Smooth muscle cell of the brain vasculature (primary cell): Measurements from ENCODE around the gene SFN.
"Not testable (repeated sequence)": the region's sequence is repeated elsewhere in the genome, so short reads cannot be mapped to it uniquely, and the experiment has no call there.

Experiments
- DNase-seq: peaks from one replicate; pipeline ENCODE4 v3.0.0-alpha.2; 2012; ENCODE audit warnings: low read depth, low spot score

The SFN gene

DNA sequence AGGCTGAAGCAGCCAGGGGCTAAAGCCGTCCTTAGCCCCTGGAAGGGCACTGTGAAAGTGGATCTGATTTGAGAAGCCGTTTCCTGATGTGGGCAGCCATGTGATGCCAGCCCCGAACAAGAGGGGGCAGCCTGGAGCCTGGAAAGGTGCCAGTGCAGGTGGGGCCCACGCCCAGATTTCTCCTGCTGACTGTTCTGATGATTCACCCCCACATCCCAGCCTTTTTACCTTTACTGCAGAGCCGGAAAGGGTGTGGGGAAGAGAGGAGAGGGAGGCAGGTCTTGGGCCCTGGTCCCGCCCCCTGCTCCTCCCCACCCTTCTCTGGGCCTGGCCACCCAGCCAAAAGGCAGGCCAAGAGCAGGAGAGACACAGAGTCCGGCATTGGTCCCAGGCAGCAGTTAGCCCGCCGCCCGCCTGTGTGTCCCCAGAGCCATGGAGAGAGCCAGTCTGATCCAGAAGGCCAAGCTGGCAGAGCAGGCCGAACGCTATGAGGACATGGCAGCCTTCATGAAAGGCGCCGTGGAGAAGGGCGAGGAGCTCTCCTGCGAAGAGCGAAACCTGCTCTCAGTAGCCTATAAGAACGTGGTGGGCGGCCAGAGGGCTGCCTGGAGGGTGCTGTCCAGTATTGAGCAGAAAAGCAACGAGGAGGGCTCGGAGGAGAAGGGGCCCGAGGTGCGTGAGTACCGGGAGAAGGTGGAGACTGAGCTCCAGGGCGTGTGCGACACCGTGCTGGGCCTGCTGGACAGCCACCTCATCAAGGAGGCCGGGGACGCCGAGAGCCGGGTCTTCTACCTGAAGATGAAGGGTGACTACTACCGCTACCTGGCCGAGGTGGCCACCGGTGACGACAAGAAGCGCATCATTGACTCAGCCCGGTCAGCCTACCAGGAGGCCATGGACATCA is at the start of gene SFN:
Gene SFN (plus strand): TSS at position 369 of the 904 bp plus-strand sequence. CDS start 64 bp downstream, at position 433.
- no peak for DNase-seq

DNA sequence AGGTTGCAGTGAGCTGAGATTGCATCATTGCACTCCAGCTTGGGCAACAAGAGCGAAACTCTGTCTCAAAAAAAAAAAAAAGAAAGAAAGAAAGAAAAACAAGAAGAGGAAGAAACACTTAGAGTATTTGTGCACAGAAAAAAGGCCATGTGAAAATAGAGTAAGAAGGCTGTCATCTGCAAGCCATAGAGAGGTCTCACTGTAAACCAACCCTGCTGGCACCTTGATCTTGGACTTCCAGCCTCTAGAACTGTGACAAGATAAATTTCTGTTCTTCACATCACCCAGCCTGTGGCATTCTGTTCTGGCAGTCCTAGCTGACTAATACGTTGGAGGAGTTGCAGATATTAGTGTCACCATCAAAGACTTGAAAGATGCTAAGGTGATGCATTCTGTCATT is 48.6 kb upstream of the SFN start:
- DNase-seq = no peak

DNA sequence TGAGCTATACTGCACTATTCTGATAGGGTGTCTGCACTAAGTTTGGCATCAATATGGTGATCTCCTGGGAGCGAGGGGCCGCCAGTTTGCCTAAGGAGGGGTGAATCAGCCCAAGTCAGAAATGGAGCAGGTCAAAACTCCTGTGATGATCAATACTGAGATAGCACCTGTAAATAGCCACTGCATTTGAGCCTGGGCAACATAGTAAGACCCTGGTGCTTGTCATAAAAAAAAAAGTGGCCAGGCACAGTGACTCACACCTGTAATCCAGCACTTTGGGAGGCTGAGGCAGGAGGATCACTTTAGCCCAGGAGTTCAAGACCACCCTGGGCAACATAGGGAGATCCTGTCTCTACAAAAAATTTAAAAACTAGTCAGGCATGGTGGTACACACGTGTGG is 48.1 kb upstream of the SFN start:
- DNase-seq = no peak

GRCh38 chr1:26820784-26821269 is 42.1 kb upstream of the SFN start:
- no peak for DNase-seq

DNA sequence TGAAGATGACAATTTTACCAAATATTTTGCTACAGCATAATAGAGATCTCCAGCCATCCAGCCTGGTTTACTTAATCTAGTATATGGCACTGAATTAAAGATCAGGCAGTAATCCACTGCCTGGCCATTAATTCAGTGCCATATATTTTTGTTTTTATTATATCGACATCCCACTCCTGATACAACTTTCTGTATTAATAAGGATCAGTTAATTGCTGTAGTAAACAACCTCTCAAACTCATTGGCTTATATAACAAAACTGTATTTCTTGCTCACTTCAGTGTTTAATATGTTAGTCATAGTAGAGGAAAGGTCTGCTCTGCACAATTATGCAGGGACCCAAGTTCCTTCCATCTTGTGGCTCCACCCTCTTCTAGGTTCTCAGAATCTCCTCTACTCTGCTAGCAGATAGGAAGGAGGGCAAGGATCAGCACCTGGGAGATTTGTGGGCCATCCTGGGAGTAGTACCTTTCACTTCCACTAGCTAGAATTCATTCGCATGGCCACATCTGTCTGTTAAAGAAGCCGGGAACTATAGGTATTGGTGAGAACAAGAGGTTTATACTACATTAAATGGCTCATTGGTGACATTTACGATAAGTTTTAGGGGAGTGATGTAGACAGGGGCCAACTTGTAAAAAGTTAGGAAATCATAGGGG is 40.1 kb upstream of the SFN start:
- no peak for DNase-seq

DNA sequence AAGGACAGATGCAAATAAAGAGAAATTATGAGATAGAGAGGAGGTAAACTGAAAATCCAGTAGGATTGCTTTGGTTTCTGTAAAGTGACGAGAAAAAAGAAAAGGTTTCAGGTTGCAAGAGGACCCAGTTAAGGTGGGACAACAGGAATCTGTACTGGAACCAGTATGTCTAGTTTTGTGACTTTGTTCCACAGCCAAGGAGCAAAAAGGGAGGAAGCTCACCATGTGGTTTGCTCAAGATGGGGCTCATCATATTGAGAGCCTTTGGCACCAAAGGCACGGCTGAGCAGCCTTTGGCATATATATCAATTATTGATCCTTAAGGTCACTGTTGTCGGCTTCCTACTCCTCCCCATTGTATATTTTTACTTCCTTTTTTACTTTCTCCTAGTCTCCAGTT is 38.2 kb upstream of the SFN start:
- DNase-seq = no peak

DNA sequence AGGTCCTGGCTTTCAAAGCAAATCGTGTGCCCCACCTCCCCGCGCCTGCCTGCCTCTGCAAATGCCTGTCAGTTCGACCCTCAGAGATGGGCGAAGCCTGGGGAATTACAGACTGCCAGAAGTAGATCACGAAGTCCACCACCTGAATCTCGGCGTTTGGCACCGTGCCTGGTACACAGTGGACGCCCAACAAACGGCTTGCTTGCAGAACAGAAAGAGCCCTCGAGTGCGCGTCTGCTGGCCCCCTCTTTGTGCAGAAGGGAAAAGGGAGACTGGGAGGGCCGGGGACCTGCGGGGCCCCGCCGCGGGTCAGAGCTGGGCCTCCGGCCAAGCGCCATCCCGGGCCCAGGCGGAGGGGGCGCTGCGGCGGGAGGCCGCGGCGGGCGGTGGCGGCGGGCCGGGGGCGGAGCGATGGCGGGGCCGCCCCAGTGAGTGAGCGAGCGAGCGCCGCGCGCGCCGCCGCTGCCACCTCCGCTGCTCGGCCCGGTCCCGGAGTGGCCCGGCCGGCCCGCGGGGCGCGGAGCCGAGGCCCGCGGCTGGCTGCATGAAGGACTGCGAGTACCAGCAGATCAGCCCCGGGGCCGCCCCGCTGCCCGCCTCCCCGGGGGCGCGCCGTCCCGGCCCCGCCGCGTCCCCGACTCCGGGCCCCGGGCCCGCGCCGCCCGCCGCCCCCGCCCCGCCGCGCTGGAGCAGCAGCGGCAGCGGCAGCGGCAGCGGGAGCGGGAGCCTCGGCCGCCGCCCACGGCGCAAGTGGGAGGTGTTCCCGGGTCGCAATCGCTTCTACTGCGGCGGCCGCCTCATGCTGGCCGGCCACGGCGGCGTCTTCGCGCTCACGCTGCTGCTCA is 36.5 kb upstream of the SFN start, which contains the start of gene ZDHHC18:
Gene ZDHHC18 (plus strand): TSS at position 428 of the 845 bp plus-strand sequence. CDS start 117 bp downstream, at position 545.
- DNase-seq = peak; percentile 12

GRCh38 chr1:26827106-26827604 is 35.8 kb upstream of the SFN start:
- no peak for DNase-seq

DNA sequence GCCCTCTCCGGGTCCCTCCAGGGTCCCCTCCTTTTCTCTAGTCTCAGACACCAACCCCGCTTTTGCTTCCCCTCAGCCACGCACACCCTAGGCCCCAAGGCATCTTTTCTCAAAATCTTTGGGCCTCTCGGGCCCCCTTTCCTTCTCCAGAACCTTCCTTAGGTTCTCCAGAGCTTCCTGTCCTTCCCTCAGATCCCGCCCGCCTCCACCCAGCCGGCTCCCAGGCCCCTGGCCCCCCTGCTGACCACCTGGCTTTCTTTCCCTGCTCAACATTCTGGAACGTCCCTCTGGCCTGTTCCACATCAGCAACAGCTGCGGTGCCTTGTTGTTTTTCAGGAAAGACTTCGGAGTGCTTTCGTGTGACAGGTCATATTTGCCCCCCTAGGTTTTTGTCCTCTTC is 35.3 kb upstream of the SFN start:
- no peak for DNase-seq

DNA sequence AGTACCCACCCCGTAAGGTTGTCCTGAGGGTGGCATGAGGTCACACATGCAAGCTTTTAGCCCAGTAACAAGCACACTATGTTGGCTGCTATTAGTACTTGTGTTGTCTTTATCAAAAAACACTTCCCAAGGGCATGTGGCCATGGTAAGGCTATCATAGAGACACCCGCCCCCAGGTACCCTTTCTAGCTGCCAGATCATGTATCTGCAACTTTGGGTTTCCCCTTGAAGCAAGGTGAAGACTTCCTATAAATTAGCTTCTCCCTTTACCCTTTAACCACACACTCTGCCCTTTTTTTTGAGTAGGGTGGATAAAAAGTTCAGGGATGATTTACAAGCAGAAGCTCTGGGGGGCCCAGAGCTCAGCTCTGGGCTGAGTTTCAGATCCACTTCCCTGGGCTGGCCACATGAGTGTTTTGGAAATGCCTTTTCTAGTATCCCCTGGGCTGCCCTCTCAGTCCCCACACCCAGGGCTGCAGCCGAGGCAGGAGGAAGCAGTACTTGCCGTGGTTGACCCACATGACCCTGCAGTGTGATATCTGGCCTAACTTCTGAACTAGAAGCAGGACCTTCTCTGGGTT is 34.4 kb upstream of the SFN start:
- DNase-seq = no peak

- DNase-seq = no peak
Measured at GRCh38 chr1:26829184-26829911, 33.6 kb upstream of the SFN start.

GRCh38 chr1:26831059-26831458 is 31.9 kb upstream of the SFN start:
- DNase-seq = no peak

- no peak for DNase-seq
Measured at GRCh38 chr1:26831546-26832248, 31.3 kb upstream of the SFN start.

DNA sequence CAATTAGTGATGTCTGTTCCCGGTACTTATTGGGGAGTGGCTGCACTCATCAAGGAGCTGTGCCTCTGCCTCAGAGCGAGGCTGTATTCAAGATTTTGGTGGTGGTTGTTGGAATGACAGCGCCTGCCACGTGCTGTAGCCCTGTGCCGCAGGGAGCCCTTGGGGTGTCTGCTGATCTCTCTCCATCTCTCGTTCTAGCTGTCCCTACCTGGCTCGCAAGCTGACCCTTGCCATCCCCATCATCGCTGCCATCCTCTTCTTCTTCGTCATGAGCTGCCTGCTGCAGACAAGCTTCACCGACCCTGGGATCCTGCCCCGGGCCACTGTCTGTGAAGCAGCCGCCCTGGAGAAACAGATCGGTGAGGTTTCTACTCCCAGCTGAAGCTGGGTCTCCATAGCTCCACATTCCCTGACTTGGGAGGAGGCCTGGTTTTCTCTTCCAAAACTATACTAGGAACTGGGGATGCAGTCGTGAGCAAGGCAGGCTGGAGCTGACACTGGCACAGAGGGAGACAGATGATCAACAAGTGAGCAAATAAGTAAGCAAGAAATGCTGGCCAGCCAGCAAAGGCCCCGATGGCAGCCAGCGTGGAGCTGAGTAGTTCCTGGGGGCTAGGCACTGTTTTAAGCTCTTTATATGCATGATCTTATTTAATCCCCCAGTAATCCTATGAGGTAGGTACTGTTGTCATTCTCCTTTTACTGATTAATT is 30.5 kb upstream of the SFN start:
- DNase-seq = no peak

GRCh38 chr1:26833432-26834405 is 29.2 kb upstream of the SFN start:
- DNase-seq = no peak

GRCh38 chr1:26837665-26838064 is 25.3 kb upstream of the SFN start:
- not testable (repeated sequence) for DNase-seq

GRCh38 chr1:26838474-26839338 is 24.2 kb upstream of the SFN start:
- DNase-seq = no peak
